ENCODE results near the gene CAPN12.
"Not testable (repeated sequence)": the region's sequence is repeated elsewhere in the genome, so short reads cannot be mapped to it uniquely, and the experiment has no call there.

CAPN12 gene

DNA sequence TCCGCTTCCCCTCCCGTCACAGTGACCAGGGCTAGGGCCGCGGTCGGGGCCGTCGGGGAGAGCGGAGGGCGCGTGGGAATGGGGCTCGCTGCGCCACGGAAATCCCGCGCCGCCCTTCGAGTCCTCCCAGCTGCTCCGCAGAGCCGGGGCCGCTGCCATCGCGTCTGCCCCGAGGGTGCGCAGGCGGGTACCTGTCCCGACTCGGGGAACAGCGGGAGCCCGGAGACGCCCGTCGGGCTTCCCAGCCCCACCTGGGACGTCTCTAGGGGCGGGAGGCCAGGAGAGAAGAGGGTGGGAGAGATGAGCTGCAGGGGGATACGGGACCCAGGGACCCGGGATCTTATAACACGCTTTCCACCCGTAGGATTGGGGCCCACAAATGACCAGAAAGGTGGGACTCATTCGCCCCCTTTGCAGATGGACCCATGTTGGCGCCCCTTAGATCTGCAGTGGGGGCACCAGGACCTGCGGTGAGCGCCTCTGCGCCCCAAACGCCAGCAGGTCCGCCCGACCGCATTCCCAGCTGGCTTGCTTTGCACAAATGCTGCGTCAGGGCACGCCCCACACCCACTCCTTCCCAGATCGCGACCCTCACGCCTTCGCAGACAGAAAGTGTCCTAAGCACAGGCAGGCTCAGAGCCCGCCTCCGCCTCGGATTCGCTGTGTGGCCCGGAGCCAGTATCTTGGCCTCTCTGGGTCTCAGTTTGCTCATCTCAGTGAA, 26.1 kb upstream of the CAPN12 start:
- DNase-seq: not testable (repeated sequence)

- peak; percentile 76 to 79 for DNase-seq
Measured at GRCh38 chr19:38769635-38770211, 25.4 kb upstream of the CAPN12 start.

- no peak for DNase-seq
Measured at GRCh38 chr19:38766276-38767047, 22.2 kb upstream of the CAPN12 start.

DNA sequence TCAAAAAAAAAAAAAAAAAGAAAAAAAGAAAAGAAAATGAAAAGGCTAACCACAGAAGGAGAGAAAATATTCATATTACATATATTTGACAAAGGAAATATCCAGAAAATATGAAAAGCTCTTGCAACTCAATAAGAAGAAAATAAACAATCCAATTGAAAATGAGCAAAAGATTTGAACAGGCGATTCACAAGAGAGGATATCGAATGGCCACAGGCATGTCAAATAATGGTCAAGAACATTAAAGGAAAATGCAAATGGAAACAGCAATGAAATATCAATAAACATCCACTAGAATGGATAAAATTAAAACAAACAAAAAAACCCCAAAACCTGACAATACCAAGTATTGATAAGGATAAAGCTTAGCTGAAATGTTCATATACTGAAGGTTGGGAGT, 20.9 kb upstream of the CAPN12 start:
- DNase-seq: no peak

GRCh38 chr19:38763795-38764220, 19.5 kb upstream of the CAPN12 start:
- no peak for DNase-seq

DNA sequence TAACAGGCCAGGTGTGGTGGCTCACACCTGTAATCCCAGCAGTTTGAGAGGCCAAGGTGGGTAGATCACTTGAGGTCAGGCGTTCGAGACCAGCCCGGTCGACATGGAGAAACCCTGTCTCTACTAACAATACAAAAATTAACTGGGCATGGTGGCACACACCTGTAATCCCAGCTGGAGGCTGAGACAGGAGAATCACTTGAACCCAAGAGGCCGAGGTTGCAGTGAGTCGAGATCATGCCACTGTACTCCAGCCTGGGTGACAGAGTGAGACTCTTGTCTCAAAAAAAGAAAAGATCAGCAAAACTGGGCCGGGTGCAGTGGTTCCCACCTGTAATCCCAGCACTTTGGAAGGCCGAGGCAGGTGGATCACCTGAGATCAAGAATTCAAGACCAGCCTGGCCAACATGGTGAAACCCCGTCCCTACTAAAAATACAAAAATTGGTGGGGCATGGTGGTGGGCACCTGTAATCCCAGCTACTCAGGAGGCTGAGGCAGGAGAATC, 17.7 kb upstream of the CAPN12 start:
- not testable (repeated sequence) for DNase-seq

DNA sequence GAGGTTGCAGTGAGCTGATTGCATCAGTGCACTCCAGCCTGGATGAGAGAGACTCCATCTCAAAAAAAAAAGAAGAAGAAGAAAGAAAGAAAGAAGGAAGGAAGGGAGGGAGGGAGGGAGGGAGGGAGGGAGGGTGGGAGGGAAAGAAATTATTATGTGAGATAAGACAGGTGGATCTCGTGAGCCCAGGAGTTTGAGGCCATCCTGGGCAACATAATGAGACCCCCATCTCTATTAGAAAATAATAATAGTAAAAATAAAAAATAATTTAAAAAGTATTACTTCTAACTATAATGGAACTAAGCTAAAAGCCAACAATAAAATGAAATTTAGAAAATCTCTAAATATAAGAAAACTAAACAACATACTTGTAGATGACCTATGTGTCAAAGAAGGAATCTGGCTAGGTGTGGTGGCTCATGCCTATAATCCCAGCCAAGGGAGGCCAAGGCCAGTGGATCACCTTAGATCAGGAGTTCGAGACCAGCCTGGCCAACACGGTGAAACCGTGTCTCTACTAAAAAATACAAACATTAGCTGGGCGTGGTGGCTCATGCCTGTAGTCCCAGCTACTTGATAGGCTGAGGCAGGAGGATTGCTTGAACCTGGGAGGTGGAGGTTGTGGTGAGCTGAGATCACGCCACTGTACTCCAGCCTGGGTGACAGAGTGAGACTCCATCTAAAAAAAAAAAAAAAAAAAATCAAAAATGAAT, 16.7 kb upstream of the CAPN12 start:
- not testable (repeated sequence) for DNase-seq

DNA sequence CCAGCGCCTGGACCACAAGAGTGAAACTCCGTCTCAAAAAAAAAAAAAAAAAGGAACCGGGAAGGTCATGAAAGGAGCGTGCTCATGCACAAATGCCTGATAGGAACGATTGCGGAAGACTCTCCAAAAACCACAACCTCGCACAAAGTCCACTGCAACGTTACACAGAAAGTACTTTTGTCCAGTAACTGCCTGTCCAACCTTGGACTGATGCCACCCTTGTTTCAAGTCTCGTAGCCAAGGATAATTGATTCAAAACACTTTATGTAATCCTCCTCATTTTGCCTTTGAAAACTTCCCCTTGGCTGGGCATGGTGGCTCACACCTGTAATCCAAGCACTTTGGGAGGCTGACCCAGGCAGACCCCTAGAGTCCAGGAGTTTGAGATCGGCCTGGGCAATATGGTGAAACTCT, 15.3 kb upstream of the CAPN12 start:
- DNase-seq: no peak

DNA sequence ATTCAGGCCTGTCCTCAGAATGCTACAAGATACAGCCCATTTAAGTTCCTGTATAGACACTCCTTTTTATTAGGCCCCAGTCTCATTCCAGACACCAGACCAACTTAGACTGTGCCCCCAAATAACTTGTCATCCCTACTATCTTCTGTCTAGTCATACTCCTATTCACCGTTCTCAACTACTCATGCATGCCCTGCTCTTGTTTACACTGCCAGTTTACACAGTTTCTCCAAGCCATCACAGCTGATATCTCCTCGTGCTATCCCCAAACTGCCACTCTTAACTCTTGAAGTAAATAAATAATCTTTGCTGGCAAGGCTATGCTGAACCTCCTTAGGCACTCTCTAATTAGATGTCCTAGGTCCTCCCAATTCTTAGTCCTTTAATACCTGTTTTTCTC, 9.9 kb upstream of the CAPN12 start:
- DNase-seq: not testable (repeated sequence)

- DNase-seq: not testable (repeated sequence)
Measured at GRCh38 chr19:38753783-38754182, 9.5 kb upstream of the CAPN12 start.

GRCh38 chr19:38745316-38745715, 1.0 kb upstream of the CAPN12 start:
- no peak for DNase-seq

DNA sequence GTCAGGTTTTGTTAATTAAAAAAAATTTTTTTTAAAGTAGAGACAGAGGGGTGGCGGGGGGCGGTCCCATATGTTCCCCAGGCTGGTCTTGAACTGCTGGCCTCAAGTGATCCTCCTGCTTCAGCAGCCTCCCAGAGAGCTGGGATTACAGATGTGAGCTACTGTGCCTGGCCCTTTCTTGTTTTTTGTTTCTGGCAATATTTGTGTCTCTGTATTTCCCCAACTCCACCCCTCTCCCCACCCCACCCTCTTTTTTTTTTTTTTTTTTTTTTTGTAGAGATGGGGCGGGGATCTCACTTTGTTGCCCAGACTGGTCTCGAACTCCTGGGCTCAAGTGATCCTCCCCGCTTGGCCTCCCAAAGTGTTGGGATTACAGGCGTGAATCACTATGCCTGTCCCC, 600 bp upstream of the CAPN12 start:
- no peak for DNase-seq

- DNase-seq: no peak
Measured at GRCh38 chr19:38743394-38744297, 628 bp downstream of the CAPN12 start.

DNA sequence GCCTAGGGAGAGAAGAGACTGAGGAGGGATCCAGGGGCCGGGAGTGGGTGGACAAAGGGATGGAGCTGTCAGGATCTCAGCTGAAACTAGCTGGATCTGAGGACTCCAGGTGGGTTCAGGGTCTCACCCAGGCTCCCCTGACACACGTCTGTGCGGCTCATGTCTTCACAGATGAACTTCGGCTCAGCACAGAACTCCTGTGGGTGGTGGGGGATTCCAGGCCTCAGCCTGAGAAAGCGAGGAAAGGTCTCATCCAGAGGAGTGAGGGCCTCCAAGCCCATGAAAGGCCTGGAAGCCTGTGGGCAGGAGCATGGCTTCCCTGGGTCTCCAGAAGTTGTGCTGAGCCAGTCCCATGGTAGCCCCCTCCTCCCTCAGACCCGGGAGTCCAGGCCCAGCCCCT, 1.4 kb downstream of the CAPN12 start:
- no peak for DNase-seq

DNA sequence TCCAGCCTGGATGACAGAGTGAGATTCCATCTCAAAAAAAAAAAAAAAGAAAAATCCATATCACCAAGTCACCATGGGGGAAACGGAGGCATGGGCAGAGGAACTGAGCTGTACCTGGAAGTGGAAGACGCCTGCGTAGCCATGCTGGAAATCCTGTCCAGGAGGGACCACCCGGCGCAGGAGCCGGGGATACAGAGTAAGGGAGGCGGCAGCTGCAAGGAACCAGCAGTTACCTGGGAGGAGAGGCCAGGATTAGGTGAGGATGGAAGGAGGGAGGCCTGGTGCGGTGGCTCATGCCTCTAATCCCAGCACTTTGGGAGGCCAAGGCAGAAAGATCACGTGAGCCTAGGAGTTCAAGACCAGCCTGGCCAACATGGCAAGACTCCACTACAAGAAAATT, 2.0 kb downstream of the CAPN12 start:
- no peak for DNase-seq

GRCh38 chr19:38741670-38742069, 2.6 kb downstream of the CAPN12 start:
- no peak for DNase-seq

DNA sequence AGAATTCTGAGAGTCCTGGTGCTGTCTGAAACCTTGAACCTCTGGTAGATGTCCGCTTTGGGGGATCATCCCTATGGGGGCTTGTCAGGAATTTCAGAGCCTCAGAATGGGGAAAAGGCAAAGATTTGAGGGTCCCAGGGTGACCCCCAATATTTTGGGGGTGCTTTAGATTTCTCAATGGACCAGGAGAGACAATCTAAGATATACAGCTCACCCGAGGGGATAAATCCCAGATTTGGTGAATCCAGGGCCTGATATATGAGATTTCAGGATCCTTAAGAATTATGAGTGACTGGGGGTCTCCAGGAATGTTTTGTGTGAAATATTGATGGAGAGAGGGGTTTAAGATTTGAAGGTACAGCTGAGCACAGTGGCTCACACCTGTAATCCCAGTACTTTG, 3.3 kb downstream of the CAPN12 start:
- DNase-seq: no peak

DNA sequence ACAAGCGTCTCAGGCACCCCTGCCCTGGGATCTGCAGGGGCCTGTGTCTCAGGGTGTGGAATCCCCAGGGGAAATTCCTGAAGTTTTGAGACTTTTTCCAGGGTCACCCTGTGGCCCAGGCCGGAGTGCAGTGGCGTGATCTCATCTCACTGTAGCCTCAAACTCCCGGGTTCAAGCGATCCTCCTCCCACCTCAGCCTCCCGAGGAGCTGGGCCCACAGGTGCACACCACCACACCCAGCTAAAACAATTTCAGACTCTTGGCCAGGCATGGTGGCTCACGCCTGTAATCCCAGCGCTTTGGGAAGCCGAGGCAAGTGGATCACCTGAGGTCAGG, 4.0 kb downstream of the CAPN12 start:
- no peak for DNase-seq

DNA sequence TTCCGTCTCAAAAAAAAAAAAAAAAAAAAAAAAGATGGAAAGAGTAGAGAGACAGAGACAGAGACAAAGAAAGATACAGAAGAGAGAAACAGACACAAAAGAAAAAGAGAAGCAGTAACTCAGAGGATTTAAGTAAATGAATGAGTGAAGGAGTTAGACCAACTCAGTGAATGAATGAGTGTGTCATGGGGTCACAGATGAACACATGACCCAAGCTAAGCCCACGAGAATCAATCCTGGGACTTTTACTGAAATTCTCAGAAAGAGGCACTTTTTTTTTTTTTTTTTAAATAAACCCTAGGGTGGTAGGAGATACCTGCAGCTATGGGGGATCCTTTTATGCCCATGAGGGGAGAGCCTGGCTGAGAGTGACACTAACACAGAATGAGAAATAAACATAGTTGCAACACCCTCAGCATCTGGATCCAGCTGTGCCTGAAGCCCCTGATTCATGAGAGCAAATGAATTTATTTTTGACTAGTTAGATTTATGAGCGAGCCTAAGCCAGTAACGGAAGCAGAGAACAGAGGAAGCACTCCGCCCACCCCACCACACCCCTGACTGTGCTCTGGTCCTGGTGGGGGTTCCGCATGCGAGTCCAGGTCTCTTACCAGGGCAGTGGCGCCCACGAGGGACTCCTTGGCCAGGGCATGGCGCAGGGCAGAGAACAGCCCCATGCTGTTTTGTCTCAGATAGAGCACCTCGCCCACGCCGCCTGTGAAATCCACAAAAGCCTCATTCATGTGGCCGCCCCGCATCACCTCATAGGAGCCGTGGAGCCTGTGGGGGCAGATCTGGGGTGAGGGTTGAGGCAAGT, 4.6 kb downstream of the CAPN12 start:
- DNase-seq: no peak

GRCh38 chr19:38737921-38738737, 6.1 kb downstream of the CAPN12 start:
- no peak for DNase-seq
